Measurements from ENCODE around the gene TNXB.
"Not testable (repeated sequence)": the region's sequence is repeated elsewhere in the genome, so short reads cannot be mapped to it uniquely, and the experiment has no call there.

GRCh38 chr6:32037136-32037535 lies 72.0 kb downstream of the TNXB start:
- not testable (repeated sequence) for TF ChIP-seq CTCF (conservative IDR thresholded peaks at IDR 0.05; ENCODE audit: low read depth, low read length); EZH2 (IDR thresholded peaks at IDR 0.05; ENCODE audit: borderline replicate concordance, low read depth, low read length, poor library complexity, severe bottlenecking)
